ENCODE results near the gene VTCN1. TPM values are rescaled to one million over a fixed set of nuclear protein-coding genes. Genes with fewer than 3 reads are reported as not detected.

VTCN1 gene
- polyA plus RNA-seq, 3 donors = not detected

DNA sequence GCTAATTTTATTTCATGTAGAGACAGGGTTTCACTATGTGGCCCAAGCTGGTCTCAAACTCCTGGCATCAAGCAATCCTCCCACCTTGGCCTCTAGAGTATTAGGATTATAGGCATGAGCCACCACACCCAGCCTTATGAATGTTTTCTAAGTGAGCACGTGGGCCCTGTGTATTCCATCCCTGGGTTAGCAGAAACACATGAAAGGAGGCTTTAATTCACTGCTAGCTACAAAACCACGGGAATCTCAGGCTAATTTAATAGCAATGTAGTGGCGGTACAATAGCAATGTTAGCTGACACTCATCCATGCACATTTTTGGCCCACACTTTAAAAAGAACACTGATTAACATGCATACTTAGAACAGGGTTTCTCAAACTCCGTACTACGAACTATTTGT lies 32.0 kb downstream of the VTCN1 start:
- Histone ChIP-seq H3K27me3 (ENCODE audit: control insufficient read depth in 2 of 2, insufficient read depth in 2 of 2, low read length in 2 of 2) (no peaks in the 10 kb centered on the region), H4K20me1 (ENCODE audit: insufficient read depth, low read length) (no peaks in the 10 kb centered on the region), H3K4me3 (replicated peaks in 1 of 3; ENCODE audit: low read depth in 2 of 3, low read length in 3 of 3) (no peak overlapping the region), H3K9me3 (replicated peaks in 1 of 2; ENCODE audit: control insufficient read depth in 1 of 2, insufficient read depth in 1 of 2, low read length in 2 of 2) (no peaks in the 10 kb centered on the region), H3K9ac (ENCODE audit: insufficient read depth, low read length, poor library complexity, severe bottlenecking) (no peak overlapping the region), H3K4me2 (replicated peaks; ENCODE audit: extremely low read depth, low read length, poor library complexity, severe bottlenecking) (no peak overlapping the region), H3K79me2 (ENCODE audit: insufficient read depth, low read length) (no peaks in the 10 kb centered on the region), H2AFZ (ENCODE audit: insufficient read depth, low read depth, low read length, poor library complexity, severe bottlenecking) (no peak overlapping the region), H3K4me1 (ENCODE audit: control insufficient read depth in 1 of 2, insufficient read depth in 2 of 2, low read length in 2 of 2) (no peaks in the 10 kb centered on the region), H3K36me3 (replicated peaks in 1 of 2; ENCODE audit: control insufficient read depth in 1 of 2, insufficient read depth in 2 of 2, low read length in 2 of 2) (no peaks in the 10 kb centered on the region), H3K27ac (ENCODE audit: low read depth in 1 of 2, low read length in 2 of 2) (no peak overlapping the region)
- no peaks in the 10 kb centered on the region for H3K36me3 Mint-ChIP-seq
- H3K4me1 Mint-ChIP-seq = no peaks in the 10 kb centered on the region
- TF ChIP-seq, protein P1, sequence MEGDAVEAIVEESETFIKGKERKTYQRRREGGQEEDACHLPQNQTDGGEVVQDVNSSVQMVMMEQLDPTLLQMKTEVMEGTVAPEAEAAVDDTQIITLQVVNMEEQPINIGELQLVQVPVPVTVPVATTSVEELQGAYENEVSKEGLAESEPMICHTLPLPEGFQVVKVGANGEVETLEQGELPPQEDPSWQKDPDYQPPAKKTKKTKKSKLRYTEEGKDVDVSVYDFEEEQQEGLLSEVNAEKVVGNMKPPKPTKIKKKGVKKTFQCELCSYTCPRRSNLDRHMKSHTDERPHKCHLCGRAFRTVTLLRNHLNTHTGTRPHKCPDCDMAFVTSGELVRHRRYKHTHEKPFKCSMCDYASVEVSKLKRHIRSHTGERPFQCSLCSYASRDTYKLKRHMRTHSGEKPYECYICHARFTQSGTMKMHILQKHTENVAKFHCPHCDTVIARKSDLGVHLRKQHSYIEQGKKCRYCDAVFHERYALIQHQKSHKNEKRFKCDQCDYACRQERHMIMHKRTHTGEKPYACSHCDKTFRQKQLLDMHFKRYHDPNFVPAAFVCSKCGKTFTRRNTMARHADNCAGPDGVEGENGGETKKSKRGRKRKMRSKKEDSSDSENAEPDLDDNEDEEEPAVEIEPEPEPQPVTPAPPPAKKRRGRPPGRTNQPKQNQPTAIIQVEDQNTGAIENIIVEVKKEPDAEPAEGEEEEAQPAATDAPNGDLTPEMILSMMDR (IDR thresholded peaks at IDR 0.05) = no peak
- DNase-seq = no peak
- WGBS (ENCODE audit: insufficient coverage) = 100% methylated on average over 1 of the region's 5 CpGs
- H3K27ac Mint-ChIP-seq = no peak overlapping the region
- peaks cover 0 to 4% (median 0%) of the 10 kb centered on the region in 7 donors for H3K9me3 Mint-ChIP-seq
- intact Hi-C loops (cut with micrococcal nuclease) = no loop called here
- no peaks in the 10 kb centered on the region for H3K27me3 Mint-ChIP-seq (ENCODE audit: low read depth in 3 of 3)
- H3K4me3 Mint-ChIP-seq = no peak overlapping the region

DNA sequence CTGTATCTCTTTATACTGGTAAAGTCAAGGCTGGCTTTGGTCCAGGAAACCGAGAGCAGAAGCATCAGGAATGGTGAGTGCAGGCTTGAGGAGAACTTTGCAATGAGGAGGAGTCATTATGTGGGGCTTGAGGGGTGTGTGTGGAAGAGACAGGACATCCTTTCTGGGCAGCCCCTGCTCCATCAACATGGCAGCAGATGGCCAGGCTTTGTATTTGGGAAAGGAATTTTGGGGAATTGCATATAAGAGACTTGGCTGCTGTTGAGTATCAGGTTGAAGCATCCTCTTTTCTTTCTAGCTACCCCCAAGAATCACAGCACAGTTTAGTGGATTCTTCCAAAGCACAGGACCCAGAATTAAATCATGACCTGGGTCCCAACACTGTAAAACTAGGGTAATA lies 33.4 kb downstream of the VTCN1 start:
- Mint-ChIP-seq H3K4me3 (no peak overlapping the region), H3K9me3 (peaks cover 0 to 4% (median 0%) of the 10 kb centered on the region in 7 donors)

More for the DNA sequence above, 33.4 kb downstream of the VTCN1 start:
- Mint-ChIP-seq H3K27ac (no peak overlapping the region), H3K4me1 (no peaks in the 10 kb centered on the region), H3K27me3 (ENCODE audit: low read depth in 3 of 3) (peaks cover 0 to 2% (median 0%) of the 10 kb centered on the region in 3 donors), H3K36me3 (no peaks in the 10 kb centered on the region)
- TF ChIP-seq, protein P1 (IDR thresholded peaks at IDR 0.05) = no peak
- Histone ChIP-seq H3K36me3 (replicated peaks in 1 of 2; ENCODE audit: control insufficient read depth in 1 of 2, insufficient read depth in 2 of 2, low read length in 2 of 2) (no peaks in the 10 kb centered on the region), H3K79me2 (ENCODE audit: insufficient read depth, low read length) (no peaks in the 10 kb centered on the region), H3K4me2 (replicated peaks; ENCODE audit: extremely low read depth, low read length, poor library complexity, severe bottlenecking) (no peak overlapping the region), H3K4me3 (replicated peaks in 1 of 3; ENCODE audit: low read depth in 2 of 3, low read length in 3 of 3) (no peak overlapping the region), H2AFZ (ENCODE audit: insufficient read depth, low read depth, low read length, poor library complexity, severe bottlenecking) (no peak overlapping the region), H3K4me1 (ENCODE audit: control insufficient read depth in 1 of 2, insufficient read depth in 2 of 2, low read length in 2 of 2) (no peaks in the 10 kb centered on the region), H4K20me1 (ENCODE audit: insufficient read depth, low read length) (no peaks in the 10 kb centered on the region), H3K27me3 (ENCODE audit: control insufficient read depth in 2 of 2, insufficient read depth in 2 of 2, low read length in 2 of 2) (no peaks in the 10 kb centered on the region), H3K9ac (ENCODE audit: insufficient read depth, low read length, poor library complexity, severe bottlenecking) (no peak overlapping the region), H3K9me3 (replicated peaks in 1 of 2; ENCODE audit: control insufficient read depth in 1 of 2, insufficient read depth in 1 of 2, low read length in 2 of 2) (no peaks in the 10 kb centered on the region), H3K27ac (ENCODE audit: low read depth in 1 of 2, low read length in 2 of 2) (no peak overlapping the region)
- intact Hi-C loops (cut with micrococcal nuclease) = no loop called here
- WGBS (ENCODE audit: insufficient coverage) = no CpG with 5 or more reads among the region's 1 CpG
- DNase-seq = no peak
